Esophagus muscularis mucosa (tissue), 4 donors: ENCODE data around the gene BLCAP. TPM values are rescaled to one million over a fixed set of nuclear protein-coding genes. Genes with fewer than 3 reads are reported as not detected.
"Not testable (repeated sequence)": the region's sequence is repeated elsewhere in the genome, so short reads cannot be mapped to it uniquely, and the experiment has no call there.

ENCODE experiments used
- DNase-seq: peaks from one replicate; pipeline ENCODE4 v3.0.0-alpha.2; 2017; ENCODE audit errors: extremely low spot score
- H3K27ac ChIP-seq, 4 donors: fragments of 200-600 bp; sonication (generic); replicated peaks in 1 of 4; 1 replicate in 3 of 4; 2 replicates in 1 of 4; pipeline ENCODE4 v1.5.1; 2016 to 2019; ENCODE audit warnings: mild to moderate bottlenecking in 1 of 4
- H3K27me3 ChIP-seq, 4 donors: fragments of 200-600 bp; sonication (generic); one replicate each; pipeline versions ENCODE4 v1.5.1 to v1.6.0; 2016 to 2019
- H3K36me3 ChIP-seq, 4 donors: fragments of 200-600 bp; sonication (generic); one replicate each; pipeline ENCODE4 v1.5.1; 2016 to 2019
- H3K4me1 ChIP-seq, 4 donors: fragments of 200-600 bp; sonication (generic); one replicate each; pipeline ENCODE4 v1.5.1; 2016 to 2019
- H3K4me3 ChIP-seq, 4 donors: fragments of 200-600 bp; sonication (generic); 1 replicate in 2 of 4; 2 replicates in 2 of 4; pipeline ENCODE4 v1.5.1; 2016 to 2019; ENCODE audit warnings: mild to moderate bottlenecking in 4 of 4, moderate library complexity in 1 of 4
- H3K9me3 ChIP-seq, 4 donors: fragments of 200-600 bp; sonication (generic); 1 replicate in 3 of 4; 2 replicates in 1 of 4; pipeline ENCODE4 v1.5.1; 2016 to 2019
- EP300 ChIP-seq: sonication (generic); formaldehyde crosslinking; IDR thresholded peaks from one replicate; pipeline ENCODE4 v1.6.1; 2017; ENCODE audit warnings: antibody characterized with exemption
- POLR2A ChIP-seq: fragments of 450-650 bp; IDR thresholded peaks from one replicate; pipeline ENCODE4 v1.6.1; 2017; ENCODE audit warnings: antibody characterized with exemption, moderate library complexity, mild to moderate bottlenecking, low read depth
- POLR2AphosphoS5 ChIP-seq, 2 donors: sonication (generic); formaldehyde crosslinking; IDR thresholded peaks; one replicate each; pipeline ENCODE4 v1.6.1; 2017; ENCODE audit warnings: antibody characterized with exemption in 2 of 2
- WGBS: methylation state at CpG from one replicate; pipeline ENCODE4 v1.1.5; 2018; 5-methylcytosine and 5-hydroxymethylcytosine counted together
- intact Hi-C: fragments of 100-400 bp; cut with DNase I; formaldehyde crosslinking; loops from one replicate; pipeline ENCODE4 v1.15.1; 2023
- total RNA-seq, 4 donors: library from RNA; depleted of rRNA; stranded (reverse); fragments of >200 nt; gene quantifications; one replicate each; pipeline versions ENCODE4 v1.1.0 to v1.2.1, GENCODE V29; 2016
- TF ChIP-seq, protein P1 (sequence below), 3 experiments: fragments of 200-600 bp in 2 of 3; fragments of 450-650 bp in 1 of 3; sonication (generic) in 2 of 3; IDR thresholded peaks; one replicate each; pipeline ENCODE4 v1.5.1; 2017 to 2019; ENCODE audit warnings: antibody characterized with exemption in 3 of 3, mild to moderate bottlenecking in 2 of 3, moderate library complexity in 1 of 3

Gene BLCAP
- total RNA-seq, 4 donors from 2014 or later, result 41.9 to 59.6 (median 50.9) TPM

DNA sequence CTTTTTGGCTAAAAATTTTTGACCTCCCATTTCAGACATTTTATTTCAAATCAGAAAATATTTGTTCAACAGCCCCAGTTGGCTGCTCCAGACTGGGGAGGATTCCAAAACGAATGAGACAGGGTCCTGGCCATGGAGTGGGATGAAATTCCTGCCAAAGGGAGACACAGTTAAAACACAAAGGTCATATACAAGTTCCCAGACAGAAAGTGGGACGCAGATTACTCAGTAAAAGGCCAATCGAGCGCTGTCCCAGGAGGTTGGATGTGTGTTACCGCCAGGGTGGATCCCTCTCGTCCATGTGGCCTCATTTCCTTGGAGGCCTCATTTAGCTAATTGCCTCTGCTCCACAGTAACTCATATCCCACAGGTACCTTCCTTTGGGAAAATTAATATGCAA, 48.4 kb downstream of the BLCAP start:
- H3K4me3 ChIP-seq, result no peak overlapping the region

DNA sequence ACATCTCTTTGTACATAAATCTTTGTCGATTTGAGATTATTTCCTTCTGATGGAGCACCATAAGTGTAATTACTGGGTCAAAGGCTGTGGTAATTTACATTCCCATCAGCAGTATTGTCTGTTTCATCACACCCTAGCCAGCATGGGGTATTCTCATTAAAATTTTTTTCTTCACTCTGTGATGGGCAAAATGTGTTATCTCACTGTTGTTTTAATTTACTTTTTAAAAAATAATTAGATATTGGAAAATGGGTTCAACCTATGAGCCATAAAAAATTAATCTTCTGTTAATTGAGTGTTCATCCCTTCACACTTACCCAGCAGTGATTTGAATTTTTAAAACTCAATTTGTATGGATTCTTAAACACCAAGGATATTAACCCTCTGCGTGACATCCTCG, 50.6 kb downstream of the BLCAP start:
- H3K27me3 ChIP-seq, result no peaks in the 10 kb centered on the region
- H3K36me3 ChIP-seq, result no peaks in the 10 kb centered on the region
- H3K4me3 ChIP-seq, result no peak overlapping the region
- 49% methylated on average over 3 of the region's 3 CpGs for WGBS
- no peaks in the 10 kb centered on the region for H3K9me3 ChIP-seq
- peaks cover 0 to 4% (median 0%) of the 10 kb centered on the region in 4 donors for H3K4me1 ChIP-seq
- DNase-seq, result no peak
- no peak for TF ChIP-seq EP300
- TF ChIP-seq POLR2A, result no peak
- TF ChIP-seq, protein P1, sequence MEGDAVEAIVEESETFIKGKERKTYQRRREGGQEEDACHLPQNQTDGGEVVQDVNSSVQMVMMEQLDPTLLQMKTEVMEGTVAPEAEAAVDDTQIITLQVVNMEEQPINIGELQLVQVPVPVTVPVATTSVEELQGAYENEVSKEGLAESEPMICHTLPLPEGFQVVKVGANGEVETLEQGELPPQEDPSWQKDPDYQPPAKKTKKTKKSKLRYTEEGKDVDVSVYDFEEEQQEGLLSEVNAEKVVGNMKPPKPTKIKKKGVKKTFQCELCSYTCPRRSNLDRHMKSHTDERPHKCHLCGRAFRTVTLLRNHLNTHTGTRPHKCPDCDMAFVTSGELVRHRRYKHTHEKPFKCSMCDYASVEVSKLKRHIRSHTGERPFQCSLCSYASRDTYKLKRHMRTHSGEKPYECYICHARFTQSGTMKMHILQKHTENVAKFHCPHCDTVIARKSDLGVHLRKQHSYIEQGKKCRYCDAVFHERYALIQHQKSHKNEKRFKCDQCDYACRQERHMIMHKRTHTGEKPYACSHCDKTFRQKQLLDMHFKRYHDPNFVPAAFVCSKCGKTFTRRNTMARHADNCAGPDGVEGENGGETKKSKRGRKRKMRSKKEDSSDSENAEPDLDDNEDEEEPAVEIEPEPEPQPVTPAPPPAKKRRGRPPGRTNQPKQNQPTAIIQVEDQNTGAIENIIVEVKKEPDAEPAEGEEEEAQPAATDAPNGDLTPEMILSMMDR (IDR thresholded peaks at IDR 0.05), result no peak
- TF ChIP-seq POLR2AphosphoS5 (IDR thresholded peaks at IDR 0.05), result no peak
- intact Hi-C loops, result no loop called here
- H3K27ac ChIP-seq, result no peak overlapping the region

More for the DNA sequence above, 48.4 kb downstream of the BLCAP start:
- Histone ChIP-seq H3K9me3 (no peaks in the 10 kb centered on the region), H3K27ac (no peak overlapping the region), H3K27me3 (no peaks in the 10 kb centered on the region), H3K36me3 (no peaks in the 10 kb centered on the region), H3K4me1 (peaks cover 0 to 4% (median 0%) of the 10 kb centered on the region in 4 donors)
- 70% methylated on average over 6 of the region's 6 CpGs for WGBS
- DNase-seq, result no peak
- TF ChIP-seq POLR2AphosphoS5 (IDR thresholded peaks at IDR 0.05) (no peak), POLR2A (no peak), EP300 (no peak)
- TF ChIP-seq, protein P1 (IDR thresholded peaks at IDR 0.05), result no peak
- intact Hi-C loops, result no loop called here

DNA sequence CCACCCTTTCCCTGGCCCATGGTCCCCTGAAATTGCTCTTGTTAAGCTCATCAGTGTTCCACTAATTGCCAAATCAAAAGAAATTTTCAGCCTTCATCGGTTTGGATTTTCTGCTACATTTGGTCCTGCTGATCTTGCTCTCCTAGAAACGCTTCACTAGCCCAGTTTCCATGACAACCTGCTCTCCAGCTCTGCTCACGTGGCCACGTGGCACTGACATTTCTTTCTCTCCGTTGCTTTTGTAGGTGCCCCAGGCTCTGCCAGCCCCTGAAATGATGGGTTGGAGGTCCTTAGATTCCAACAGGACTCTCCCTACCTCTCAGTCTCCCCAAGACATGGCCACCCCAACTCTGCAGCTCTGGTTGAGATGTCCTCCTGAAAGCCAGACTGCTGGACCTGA, 52.4 kb downstream of the BLCAP start:
- DNase-seq, result no peak
- Histone ChIP-seq H3K4me1 (no peaks in the 10 kb centered on the region), H3K9me3 (no peaks in the 10 kb centered on the region), H3K4me3 (no peak overlapping the region), H3K27ac (no peak overlapping the region), H3K36me3 (no peaks in the 10 kb centered on the region), H3K27me3 (no peaks in the 10 kb centered on the region)
- intact Hi-C loops, result no loop called here
- TF ChIP-seq POLR2A, result no peak
- no peak for TF ChIP-seq EP300
- TF ChIP-seq, protein P1 (IDR thresholded peaks at IDR 0.05), result no peak
- TF ChIP-seq POLR2AphosphoS5 (IDR thresholded peaks at IDR 0.05), result no peak
- 85% methylated on average over 5 of the region's 5 CpGs for WGBS

DNA sequence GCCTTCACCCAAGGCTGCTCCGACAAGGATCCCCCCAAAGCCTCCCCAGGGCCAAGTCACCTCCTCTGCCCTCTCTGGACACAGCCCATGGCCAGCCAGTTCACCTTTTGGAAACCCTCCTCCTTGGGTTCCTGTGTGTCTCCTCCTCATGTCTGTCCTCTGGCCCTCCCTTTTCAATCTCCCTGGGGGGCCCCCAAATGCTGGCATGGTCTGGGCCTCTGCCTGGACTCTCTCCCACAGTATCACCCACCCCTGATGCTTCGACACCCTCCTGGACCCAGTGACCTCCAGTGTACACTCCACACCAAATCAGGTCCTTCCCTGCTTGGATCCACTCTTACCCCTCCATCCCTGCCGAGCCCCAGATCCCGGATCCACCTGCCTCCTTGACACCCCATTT, 53.3 kb downstream of the BLCAP start:
- intact Hi-C loops, result no loop called here
- no peak for TF ChIP-seq POLR2AphosphoS5 (IDR thresholded peaks at IDR 0.05)
- no peak for TF ChIP-seq POLR2A
- TF ChIP-seq, protein P1 (IDR thresholded peaks at IDR 0.05), result no peak
- no peak for TF ChIP-seq EP300
- Histone ChIP-seq H3K4me1 (no peaks in the 10 kb centered on the region), H3K27ac (no peak overlapping the region), H3K36me3 (no peaks in the 10 kb centered on the region), H3K4me3 (no peak overlapping the region), H3K9me3 (no peaks in the 10 kb centered on the region), H3K27me3 (no peaks in the 10 kb centered on the region)
- DNase-seq, result no peak
- WGBS, result 85% methylated on average over 4 of the region's 4 CpGs

DNA sequence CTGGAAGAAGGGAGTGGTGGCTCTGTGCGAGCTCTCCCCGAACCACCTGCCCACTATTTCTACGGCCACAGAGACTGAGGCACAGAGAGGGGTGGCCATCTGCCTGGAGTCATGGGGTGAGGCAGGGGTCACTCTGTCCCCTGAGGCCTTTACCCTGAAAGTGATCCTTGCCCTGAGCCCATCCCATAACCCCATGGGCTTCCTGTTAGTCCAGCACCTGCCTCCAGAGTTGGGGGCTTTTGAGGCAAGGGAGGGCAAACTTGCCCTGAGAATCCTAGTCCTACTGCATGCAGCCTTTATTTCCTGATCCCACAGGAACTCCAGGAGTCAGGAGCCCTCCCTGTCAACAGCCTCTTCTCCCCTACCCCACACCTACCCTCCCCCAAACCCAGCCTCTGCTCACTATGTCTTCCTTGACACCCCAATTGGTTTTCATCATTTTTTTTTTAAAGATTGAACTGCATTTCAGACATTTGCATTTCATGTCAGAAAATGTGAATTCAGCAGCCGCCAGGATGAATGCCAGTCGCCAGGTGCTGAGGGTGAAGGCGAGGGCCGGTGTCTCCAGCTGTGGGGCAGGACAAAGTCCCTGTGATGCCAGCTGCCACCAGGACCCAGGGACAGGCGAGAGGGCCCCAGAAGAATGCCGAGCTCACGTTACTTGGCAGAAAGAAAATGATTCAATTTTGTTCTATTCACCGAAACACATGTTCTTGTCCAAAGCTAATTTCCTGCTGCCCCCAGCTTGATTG, 54.3 kb downstream of the BLCAP start:
- H3K36me3 ChIP-seq, result no peaks in the 10 kb centered on the region
- TF ChIP-seq POLR2A (no peak), EP300 (no peak), POLR2AphosphoS5 (IDR thresholded peaks at IDR 0.05) (no peak)
- TF ChIP-seq, protein P1 (IDR thresholded peaks at IDR 0.05), result no peak
- no peak overlapping the region for H3K27ac ChIP-seq
- H3K9me3 ChIP-seq, result no peaks in the 10 kb centered on the region
- no peak overlapping the region for H3K4me3 ChIP-seq
- WGBS, result 78% methylated on average over 8 of the region's 11 CpGs
- no peaks in the 10 kb centered on the region for H3K4me1 ChIP-seq
- no peak for DNase-seq
- no peaks in the 10 kb centered on the region for H3K27me3 ChIP-seq
- intact Hi-C loops, result no loop called here

DNA sequence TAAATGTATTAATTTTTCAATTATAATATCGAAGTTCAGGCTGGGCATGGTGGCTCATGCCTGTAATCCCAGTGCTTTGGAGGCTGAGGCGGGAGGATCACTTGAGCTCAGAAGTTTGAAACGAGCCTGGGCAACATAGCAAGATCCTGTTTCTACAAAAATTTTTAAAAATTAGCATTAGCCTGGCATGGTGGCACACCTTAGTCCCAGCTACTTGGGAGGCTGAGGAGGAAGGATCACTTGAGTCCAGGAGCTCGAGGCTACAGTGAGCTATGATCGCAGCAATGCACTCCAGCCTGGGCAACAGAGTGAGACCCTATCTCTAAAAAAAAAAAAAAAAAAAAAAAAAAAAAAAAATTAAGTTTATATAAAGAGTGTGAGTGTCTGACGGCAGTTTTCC, 55.2 kb downstream of the BLCAP start:
- H3K9me3 ChIP-seq, H3K36me3 ChIP-seq, DNase-seq, H3K27ac ChIP-seq, intact Hi-C loops, H3K27me3 ChIP-seq, H3K4me1 ChIP-seq, H3K4me3 ChIP-seq: not testable (repeated sequence)
- 94% methylated on average over 6 of the region's 6 CpGs for WGBS
